Measurements from ENCODE around the gene LSM12.
"Not testable (repeated sequence)": the region's sequence is repeated elsewhere in the genome, so short reads cannot be mapped to it uniquely, and the experiment has no call there.

LSM12 gene

DNA sequence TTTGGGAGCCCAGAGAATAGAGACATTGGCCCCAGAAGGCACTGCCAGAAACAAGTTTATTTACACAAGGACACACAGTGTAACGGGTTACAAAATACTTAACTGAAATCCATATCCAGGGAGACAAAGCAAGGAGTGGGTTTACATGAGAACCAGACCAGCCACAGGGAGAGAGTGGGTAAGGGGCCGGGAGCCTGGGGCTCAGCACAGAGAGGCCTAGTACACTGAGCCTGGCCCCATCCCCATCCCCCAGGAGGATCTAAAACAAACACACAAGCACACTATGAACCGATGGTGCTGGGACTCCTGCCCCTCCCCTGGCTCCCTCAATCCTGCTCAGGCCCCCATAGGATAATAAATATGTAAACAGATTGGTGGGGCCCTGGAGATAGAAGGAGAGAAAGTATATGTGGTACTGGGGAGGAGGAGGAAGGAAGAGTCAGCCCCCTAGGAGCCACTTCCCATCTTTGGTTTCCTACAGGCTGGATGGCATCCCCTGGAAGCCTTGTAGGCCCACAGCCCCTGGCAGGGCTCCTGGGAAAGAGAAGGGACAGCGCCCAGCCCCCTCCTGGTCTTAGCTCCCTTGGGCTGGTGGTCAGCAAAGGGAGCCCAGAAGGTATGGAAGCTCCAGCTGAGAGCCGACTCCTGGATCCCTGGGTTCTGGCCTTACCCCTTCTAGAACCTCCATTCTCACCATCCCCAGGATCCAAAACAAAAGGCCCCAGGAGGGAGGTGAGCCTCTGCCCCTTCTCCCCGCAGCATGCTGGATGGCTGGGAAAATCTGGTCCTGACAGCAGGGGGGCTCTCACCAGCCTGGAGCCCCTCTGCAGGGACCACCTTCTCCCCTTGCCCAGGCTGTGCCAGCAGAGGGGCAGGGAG is 10.5 kb upstream of the LSM12 start:
- no peak for DNase-seq (ENCODE audit: low read depth in 2 of 3, low spot score in 1 of 3)

GRCh38 chr17:44075598-44076293 is 9.3 kb upstream of the LSM12 start:
- no peak for DNase-seq (ENCODE audit: low read depth in 2 of 3, low spot score in 1 of 3)

DNA sequence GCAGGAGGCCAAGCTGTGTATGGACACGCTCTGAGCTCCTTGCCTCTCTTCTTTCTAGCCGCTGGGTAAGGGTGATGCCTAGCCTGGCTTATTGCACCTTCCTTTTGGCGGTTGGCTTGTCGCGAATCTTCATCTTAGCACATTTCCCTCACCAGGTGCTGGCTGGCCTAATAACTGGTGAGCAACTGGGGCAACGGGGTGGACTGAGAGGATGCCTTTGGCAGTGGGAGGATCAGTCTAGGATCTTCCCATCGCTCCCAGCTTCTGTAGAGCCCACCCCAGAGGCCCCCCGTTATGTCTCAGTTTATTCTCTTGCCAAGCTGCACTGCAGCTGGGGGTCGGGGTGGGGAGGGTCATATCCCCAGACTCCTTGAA is 8.4 kb upstream of the LSM12 start:
- no peak for DNase-seq (ENCODE audit: low read depth in 2 of 3, low spot score in 1 of 3)

DNA sequence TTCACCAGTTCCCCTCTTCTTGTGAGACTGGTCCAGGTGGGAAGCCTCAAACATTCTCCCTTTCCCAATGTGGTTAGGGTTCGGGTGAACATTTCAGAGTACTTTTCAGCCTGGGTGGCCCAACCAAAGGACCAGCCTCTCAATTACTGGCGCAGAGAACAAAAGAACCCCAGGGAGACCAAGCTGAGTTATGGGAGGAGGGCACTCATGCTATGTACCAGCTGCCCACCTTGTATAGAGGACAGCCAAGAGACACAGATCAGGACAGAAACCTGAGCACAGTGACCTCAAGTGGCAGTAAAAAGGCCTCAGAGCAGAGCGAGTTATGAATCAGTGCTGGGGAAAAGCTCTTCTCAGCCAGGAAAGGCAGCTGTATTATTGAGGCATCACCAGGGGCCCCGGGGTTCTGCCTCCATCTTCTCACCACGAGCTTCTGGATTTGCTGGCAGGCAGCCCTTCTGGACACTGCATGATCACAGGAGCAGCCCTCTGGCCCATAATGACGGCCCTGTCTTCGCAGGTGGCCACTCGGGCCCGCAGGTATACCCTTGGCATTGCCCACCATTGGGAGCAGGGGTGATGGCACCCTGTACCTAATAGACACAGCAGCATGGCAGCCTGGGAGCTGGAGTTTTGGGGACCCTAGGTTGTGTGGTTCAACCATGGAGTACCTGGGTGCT is 7.9 kb upstream of the LSM12 start:
- DNase-seq (ENCODE audit: low read depth in 2 of 3, low spot score in 1 of 3), result no peak

DNA sequence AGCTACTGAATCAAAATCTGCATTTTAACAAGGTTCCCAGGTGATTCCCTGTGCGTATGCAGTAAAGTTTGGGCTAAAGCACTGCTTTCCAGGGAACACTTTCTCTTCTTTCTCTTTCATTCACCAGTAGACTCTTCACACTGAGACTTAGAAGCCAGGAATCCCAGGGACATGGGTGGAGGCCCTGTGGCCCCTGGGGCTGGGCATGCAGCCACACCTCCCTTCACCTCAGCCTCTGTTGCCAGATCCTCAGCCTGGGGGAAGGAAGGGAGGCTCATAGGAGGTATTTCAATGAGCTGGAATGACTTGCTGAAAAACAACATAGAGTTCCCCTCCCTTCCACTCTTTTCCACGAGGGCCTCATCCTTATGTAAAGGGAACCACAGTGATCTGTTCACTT is 5.3 kb upstream of the LSM12 start:
- no peak for DNase-seq (ENCODE audit: low read depth in 2 of 3, low spot score in 1 of 3)

GRCh38 chr17:44071198-44071520 is 4.7 kb upstream of the LSM12 start:
- peak in 2 of 3 donors; percentile 41 to 45 for DNase-seq (ENCODE audit: low read depth in 2 of 3, low spot score in 1 of 3)

- DNase-seq (ENCODE audit: low read depth in 2 of 3, low spot score in 1 of 3), result peak; percentile 72 to 87 (median 86)
Measured at GRCh38 chr17:44070455-44071197, 4.2 kb upstream of the LSM12 start, which contains the start of gene G6PC3. G6PC3 (plus strand) TSS chr17:44070735; CDS start chr17:44070966, 231 bp downstream.

DNA sequence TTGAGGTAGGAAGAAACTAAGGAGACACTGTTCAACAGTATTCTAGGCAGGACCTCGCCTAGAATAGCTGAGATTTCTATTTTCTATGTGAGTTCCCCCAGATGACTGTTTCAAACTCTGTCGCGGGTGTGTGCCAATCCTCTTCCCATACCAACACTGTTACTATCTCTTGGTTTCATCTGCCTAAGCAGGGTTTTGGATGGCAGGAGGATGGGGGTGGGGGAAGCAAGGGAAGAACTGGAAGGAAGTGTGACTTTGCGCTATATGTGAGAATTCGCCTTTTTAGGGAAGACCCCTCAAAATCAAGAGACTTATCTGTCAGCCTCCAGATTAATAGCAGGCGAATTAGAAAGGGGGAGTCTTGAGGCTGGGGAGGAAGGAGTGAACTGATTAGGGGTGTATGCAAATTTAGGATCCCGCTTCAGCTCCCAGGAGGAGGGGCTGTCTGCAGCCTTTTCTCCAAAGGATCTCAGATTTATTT is 3.5 kb upstream of the LSM12 start:
- DNase-seq (ENCODE audit: low read depth in 2 of 3, low spot score in 1 of 3), result no peak

DNA sequence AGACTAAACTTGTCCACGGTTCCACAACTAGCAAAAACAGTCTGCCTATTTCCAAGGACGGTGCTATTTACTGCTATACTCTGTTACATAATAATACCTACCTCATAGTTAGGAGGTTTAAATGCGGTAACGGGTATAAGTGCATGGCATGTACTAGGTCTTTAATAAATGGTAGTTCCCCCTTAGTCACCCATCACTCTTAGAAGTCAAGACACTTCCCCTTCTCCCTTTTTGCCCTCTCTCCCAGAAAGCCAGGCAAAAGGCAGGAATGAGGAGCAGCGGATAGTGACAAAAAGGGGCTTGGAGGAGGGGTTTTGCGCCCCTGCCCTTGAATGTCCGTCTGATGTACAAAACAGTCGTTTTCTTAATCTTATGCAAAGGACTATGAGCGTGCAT is 1.1 kb upstream of the LSM12 start:
- DNase-seq (ENCODE audit: low read depth in 2 of 3, low spot score in 1 of 3), result no peak

GRCh38 chr17:44065668-44066203 is 735 bp downstream of the LSM12 start:
- DNase-seq (ENCODE audit: low read depth in 2 of 3, low spot score in 1 of 3), result peak in 1 of 3 donors; percentile 24

- DNase-seq (ENCODE audit: low read depth in 2 of 3, low spot score in 1 of 3), result no peak
Measured at GRCh38 chr17:44063704-44064639, 2.5 kb downstream of the LSM12 start.

GRCh38 chr17:44062871-44063270 is 3.6 kb downstream of the LSM12 start:
- DNase-seq (ENCODE audit: low read depth in 2 of 3, low spot score in 1 of 3), result no peak

DNA sequence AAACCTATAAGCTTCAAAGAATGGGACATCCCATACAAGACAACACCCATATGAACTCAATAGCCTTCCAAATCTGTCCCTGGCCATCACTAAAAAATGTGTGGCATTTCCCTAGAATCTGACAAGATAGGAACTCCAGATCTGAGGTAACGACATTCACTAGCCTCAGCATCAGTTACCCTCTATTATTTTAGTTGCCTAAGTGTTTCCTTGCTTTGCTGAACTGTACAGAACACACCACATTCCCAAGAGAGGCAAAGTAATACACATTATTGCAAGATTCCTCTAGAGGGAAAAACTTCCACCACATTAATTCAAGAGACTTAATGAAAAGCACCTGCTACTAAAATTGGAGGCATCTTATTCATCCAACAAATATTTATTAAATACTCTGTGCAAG is 5.0 kb downstream of the LSM12 start:
- DNase-seq (ENCODE audit: low read depth in 2 of 3, low spot score in 1 of 3), result no peak

GRCh38 chr17:44059101-44059892 is 7.2 kb downstream of the LSM12 start:
- no peak for DNase-seq (ENCODE audit: low read depth in 2 of 3, low spot score in 1 of 3)

- no peak for DNase-seq (ENCODE audit: low read depth in 2 of 3, low spot score in 1 of 3)
Measured at GRCh38 chr17:44053125-44053872, 13.2 kb downstream of the LSM12 start.

DNA sequence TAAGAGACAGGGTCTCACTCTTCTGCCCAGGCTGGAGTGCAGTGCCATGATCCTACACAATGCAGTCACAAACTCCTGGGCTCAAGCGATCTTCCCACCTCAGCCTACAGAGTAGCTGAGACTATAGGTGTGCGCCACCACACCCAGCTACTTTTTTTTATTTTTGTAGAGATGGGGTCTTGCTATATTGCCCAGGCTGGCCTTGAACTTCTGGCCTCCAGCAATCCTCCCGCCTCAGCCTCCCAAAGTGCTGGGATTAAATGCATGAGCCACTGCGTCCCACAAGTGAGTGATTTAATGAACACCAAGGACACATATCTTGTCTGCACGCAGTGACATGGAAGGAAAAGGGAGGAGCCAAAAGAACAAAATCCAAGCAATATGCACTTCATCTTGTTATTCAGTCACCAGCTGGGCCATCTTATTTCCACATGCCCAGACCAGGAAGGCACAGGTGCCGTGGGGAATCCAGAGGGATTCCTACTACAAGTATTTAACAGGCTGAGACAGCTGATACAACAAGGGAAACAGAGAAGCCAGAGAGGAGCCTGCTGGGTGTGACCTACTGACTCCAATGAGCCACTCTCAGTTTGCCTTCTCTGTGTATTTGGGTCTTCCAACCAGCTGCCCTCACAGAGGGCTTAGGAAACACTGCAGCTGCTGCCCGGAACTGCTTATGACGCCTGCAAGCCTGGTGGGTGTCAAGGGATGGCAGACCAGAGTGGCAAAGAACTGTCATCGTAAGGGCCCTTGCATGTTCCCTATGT is 17.0 kb downstream of the LSM12 start:
- DNase-seq (ENCODE audit: low read depth in 2 of 3, low spot score in 1 of 3), result no peak

GRCh38 chr17:44046893-44047292 is 19.6 kb downstream of the LSM12 start:
- not testable (repeated sequence) for DNase-seq (ENCODE audit: low read depth in 2 of 3, low spot score in 1 of 3)
